Adipose tissue (tissue), 3 donors: ENCODE results near the gene ZNF865. TPM values are rescaled to one million over a fixed set of nuclear protein-coding genes. Genes with fewer than 3 reads are reported as not detected.

Source experiments
- H3K27ac ChIP-seq: one replicate; pipeline ENCODE4 v1.5.1; 2013; ENCODE audit warnings: low read depth, low read length
- WGBS, 3 donors: extraction: QIAGEN DNeasy Blood & Tissue Kit; methylation state at CpG; one replicate each; pipeline ENCODE4 v1.1.7; 2013; 5-methylcytosine and 5-hydroxymethylcytosine counted together
- polyA plus RNA-seq, 3 donors: library from polyadenylated mRNA; stranded (reverse); fragments of 200-250 nt; gene quantifications; one replicate each; pipeline ENCODE4 v1.2.3, GENCODE V29; 2013
- donor health status: healthy with polysubstance abuse.
- donor health status: Bipolar disorder and iron deficiency.
- donor health status: healthy.

The ZNF865 gene
- polyA plus RNA-seq, 3 donors, result 3.8 to 6.8 (median 4.7) TPM

GRCh38 chr19:55601084-55601483, 4.4 kb upstream of the ZNF865 start:
- H3K27ac ChIP-seq, result no peak overlapping the region
- WGBS, 3 donors, result 43 to 67% (median 64%) methylated on average over 4 of the region's 4 CpGs

- no peak overlapping the region for H3K27ac ChIP-seq
- 93 to 95% (median 94%) methylated on average over 58 to 60 of the region's 60 CpGs for WGBS, 3 donors
Measured at GRCh38 chr19:55602104-55603001, 3.1 kb upstream of the ZNF865 start.

GRCh38 chr19:55603115-55603514, 2.3 kb upstream of the ZNF865 start:
- H3K27ac ChIP-seq, result no peak overlapping the region

GRCh38 chr19:55603581-55604292, 1.7 kb upstream of the ZNF865 start:
- H3K27ac ChIP-seq, result no peak overlapping the region
- 73 to 82% (median 75%) methylated on average over 22 of the region's 22 CpGs for WGBS, 3 donors

More at GRCh38 chr19:55603115-55603514, 2.3 kb upstream of the ZNF865 start:
- WGBS, 3 donors, result 89 to 93% (median 91%) methylated on average over 21 of the region's 21 CpGs

GRCh38 chr19:55605207-55605636, 225 bp upstream of the ZNF865 start:
- peak overlapping the region; percentile 80 for H3K27ac ChIP-seq
- WGBS, 3 donors, result 0 to 1% (median 1%) methylated on average over 36 to 43 of the region's 43 CpGs

- WGBS, 3 donors, result 15 to 24% (median 17%) methylated on average over 12 of the region's 12 CpGs
- H3K27ac ChIP-seq, result no peak overlapping the region
Measured at GRCh38 chr19:55606471-55606787, 982 bp downstream of the ZNF865 start.

- 63 to 69% (median 66%) methylated on average over 9 of the region's 9 CpGs for WGBS, 3 donors
- no peak overlapping the region for H3K27ac ChIP-seq
Measured at GRCh38 chr19:55606817-55607216, 1.4 kb downstream of the ZNF865 start.

GRCh38 chr19:55609326-55609725, 3.9 kb downstream of the ZNF865 start:
- H3K27ac ChIP-seq, result no peak overlapping the region
- 61 to 95% (median 69%) methylated on average over 5 of the region's 5 CpGs for WGBS, 3 donors

- WGBS, 3 donors, result 59 to 79% (median 78%) methylated on average over 15 of the region's 15 CpGs
- H3K27ac ChIP-seq, result no peak overlapping the region
Measured at GRCh38 chr19:55611300-55611982, 6.0 kb downstream of the ZNF865 start.

GRCh38 chr19:55611983-55612645, 6.7 kb downstream of the ZNF865 start:
- 80 to 88% (median 83%) methylated on average over 3 of the region's 3 CpGs for WGBS, 3 donors
- H3K27ac ChIP-seq, result no peak overlapping the region

GRCh38 chr19:55613396-55613795, 7.9 kb downstream of the ZNF865 start:
- no peak overlapping the region for H3K27ac ChIP-seq
- WGBS, 3 donors, result 92 to 96% (median 96%) methylated on average over 22 to 27 of the region's 27 CpGs

- WGBS, 3 donors, result 92 to 96% (median 96%) methylated on average over 54 to 75 of the region's 75 CpGs
- H3K27ac ChIP-seq, result no peak overlapping the region
Measured at GRCh38 chr19:55613930-55614710, 8.7 kb downstream of the ZNF865 start.

- no peak overlapping the region for H3K27ac ChIP-seq
- 97 to 98% (median 97%) methylated on average over 88 to 98 of the region's 98 CpGs for WGBS, 3 donors
Measured at GRCh38 chr19:55614711-55615542, 9.5 kb downstream of the ZNF865 start.

- WGBS, 3 donors, result 97% methylated on average over 82 to 88 of the region's 88 CpGs
- no peak overlapping the region for H3K27ac ChIP-seq
Measured at GRCh38 chr19:55615543-55616394, 10.3 kb downstream of the ZNF865 start.

- 96 to 97% (median 97%) methylated on average over 38 of the region's 38 CpGs for WGBS, 3 donors
- H3K27ac ChIP-seq, result no peak overlapping the region
Measured at GRCh38 chr19:55616395-55616875, 11.0 kb downstream of the ZNF865 start.

GRCh38 chr19:55617426-55617825, 12.0 kb downstream of the ZNF865 start:
- H3K27ac ChIP-seq, result no peak overlapping the region
- 76 to 90% (median 82%) methylated on average over 8 of the region's 8 CpGs for WGBS, 3 donors
